ENCODE measurements around the gene MEF2D. TPM values are rescaled to one million over a fixed set of nuclear protein-coding genes. Genes with fewer than 3 reads are reported as not detected.
A peak's percentile ranks its signal among the peaks of the same experiment; 100 is the strongest.

The MEF2D gene
- total RNA-seq, 1 experiment from 2014 or later: 54.1 TPM

DNA sequence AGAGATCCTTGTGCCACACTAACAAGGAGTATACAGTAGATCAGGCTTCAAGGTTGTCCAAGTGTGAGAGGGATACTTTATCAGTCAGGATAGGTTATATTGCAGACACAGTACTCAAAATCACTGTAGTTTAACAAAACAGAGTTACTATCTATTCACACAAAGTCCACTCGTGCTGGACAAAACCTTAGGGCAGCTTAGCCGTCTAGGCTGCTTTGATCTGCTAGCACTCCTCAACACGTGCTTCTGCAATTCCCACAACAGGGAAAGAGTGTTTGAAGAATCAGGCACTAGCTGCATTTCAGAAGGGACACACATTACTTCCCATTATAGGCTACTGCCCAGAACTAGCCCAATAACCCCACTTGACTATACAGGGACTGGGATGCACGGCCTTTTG, 39.5 kb downstream of the MEF2D start:
- CTCF ChIA-PET: interaction anchor here (0.9 to 1.0 kb wide), 2 partner anchors 40 to 42 kb away, joined by 3 read pairs; partner anchors contain the start of gene MEF2D
- no TSS peak for BruUV-seq (replicated peaks)
- Mint-ChIP-seq H3K27me3 (ENCODE audit: unreplicated experiment) (no peaks in the 10 kb centered on the region), H3K27ac (ENCODE audit: unreplicated experiment) (no peak overlapping the region), H3K36me3 (ENCODE audit: insufficient read depth, unreplicated experiment) (peaks cover 31% of the 10 kb centered on the region), H3K4me3 (ENCODE audit: low read depth, unreplicated experiment) (no peak overlapping the region), H3K4me1 (ENCODE audit: low read depth, unreplicated experiment) (peaks cover 39% of the 10 kb centered on the region), H3K9me3 (ENCODE audit: low read depth, unreplicated experiment) (no peaks in the 10 kb centered on the region)
- intact Hi-C loops (cut with micrococcal nuclease; ENCODE audit: unreplicated experiment): no loop called here
- DNase-seq: no peak
- TF ChIP-seq, protein P1, sequence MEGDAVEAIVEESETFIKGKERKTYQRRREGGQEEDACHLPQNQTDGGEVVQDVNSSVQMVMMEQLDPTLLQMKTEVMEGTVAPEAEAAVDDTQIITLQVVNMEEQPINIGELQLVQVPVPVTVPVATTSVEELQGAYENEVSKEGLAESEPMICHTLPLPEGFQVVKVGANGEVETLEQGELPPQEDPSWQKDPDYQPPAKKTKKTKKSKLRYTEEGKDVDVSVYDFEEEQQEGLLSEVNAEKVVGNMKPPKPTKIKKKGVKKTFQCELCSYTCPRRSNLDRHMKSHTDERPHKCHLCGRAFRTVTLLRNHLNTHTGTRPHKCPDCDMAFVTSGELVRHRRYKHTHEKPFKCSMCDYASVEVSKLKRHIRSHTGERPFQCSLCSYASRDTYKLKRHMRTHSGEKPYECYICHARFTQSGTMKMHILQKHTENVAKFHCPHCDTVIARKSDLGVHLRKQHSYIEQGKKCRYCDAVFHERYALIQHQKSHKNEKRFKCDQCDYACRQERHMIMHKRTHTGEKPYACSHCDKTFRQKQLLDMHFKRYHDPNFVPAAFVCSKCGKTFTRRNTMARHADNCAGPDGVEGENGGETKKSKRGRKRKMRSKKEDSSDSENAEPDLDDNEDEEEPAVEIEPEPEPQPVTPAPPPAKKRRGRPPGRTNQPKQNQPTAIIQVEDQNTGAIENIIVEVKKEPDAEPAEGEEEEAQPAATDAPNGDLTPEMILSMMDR (IDR thresholded peaks at IDR 0.05; ENCODE audit: unreplicated experiment): no peak

DNA sequence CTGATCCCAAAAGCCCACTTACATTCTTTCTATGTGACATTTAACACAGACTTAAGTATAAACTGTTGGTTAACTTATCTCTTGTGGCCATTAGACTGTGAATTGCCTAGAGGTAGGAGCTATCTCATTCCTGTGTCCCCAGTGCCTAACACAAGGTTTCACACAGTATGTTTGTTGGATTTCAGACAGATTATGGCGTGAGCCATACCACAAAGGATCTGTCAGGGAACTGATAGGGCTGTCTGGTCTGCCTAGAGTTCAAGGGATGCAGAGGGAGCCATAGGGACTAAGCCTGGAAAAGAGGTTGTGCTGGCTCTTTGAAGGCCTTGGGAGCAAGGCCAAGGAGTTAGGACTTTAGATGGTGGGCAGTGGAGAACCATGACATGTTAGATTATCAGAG, 40.0 kb downstream of the MEF2D start:
- Mint-ChIP-seq H3K4me3 (ENCODE audit: low read depth, unreplicated experiment) (no peak overlapping the region), H3K27ac (ENCODE audit: unreplicated experiment) (no peak overlapping the region), H3K4me1 (ENCODE audit: low read depth, unreplicated experiment) (peaks cover 34% of the 10 kb centered on the region), H3K36me3 (ENCODE audit: insufficient read depth, unreplicated experiment) (peaks cover 29% of the 10 kb centered on the region), H3K27me3 (ENCODE audit: unreplicated experiment) (no peaks in the 10 kb centered on the region), H3K9me3 (ENCODE audit: low read depth, unreplicated experiment) (no peaks in the 10 kb centered on the region)
- no TSS peak for BruUV-seq (replicated peaks)
- no peak for DNase-seq
- CTCF ChIA-PET: interaction anchor here (0.6 to 0.9 kb wide), 3 partner anchors 9 to 43 kb away, joined by 3 read pairs; no protein-coding TSS in a partner anchor
- TF ChIP-seq, protein P1 (IDR thresholded peaks at IDR 0.05; ENCODE audit: unreplicated experiment): no peak
- intact Hi-C loops (cut with micrococcal nuclease; ENCODE audit: unreplicated experiment): no loop called here

DNA sequence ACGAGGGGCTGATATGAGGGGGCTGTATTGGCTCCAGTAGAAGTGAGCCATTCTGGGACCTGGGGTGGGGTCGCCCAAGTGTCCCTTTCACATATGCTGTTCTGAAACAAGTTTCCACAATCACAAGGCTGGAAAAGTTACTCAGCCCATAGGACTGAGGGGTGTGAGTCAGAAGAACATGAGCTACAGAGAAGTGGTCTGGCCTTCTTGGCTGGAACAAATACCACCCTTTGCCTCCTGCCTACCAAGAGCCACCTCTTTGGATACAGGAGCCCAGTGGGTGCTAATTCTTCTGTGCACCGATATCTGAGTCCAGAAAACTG, 42.4 kb downstream of the MEF2D start:
- Mint-ChIP-seq H3K36me3 (ENCODE audit: insufficient read depth, unreplicated experiment) (peaks cover 21% of the 10 kb centered on the region), H3K9me3 (ENCODE audit: low read depth, unreplicated experiment) (no peaks in the 10 kb centered on the region), H3K27ac (ENCODE audit: unreplicated experiment) (no peak overlapping the region), H3K4me3 (ENCODE audit: low read depth, unreplicated experiment) (no peak overlapping the region), H3K4me1 (ENCODE audit: low read depth, unreplicated experiment) (peaks cover 24% of the 10 kb centered on the region), H3K27me3 (ENCODE audit: unreplicated experiment) (no peaks in the 10 kb centered on the region)
- no peak for DNase-seq
- no TSS peak for BruUV-seq (replicated peaks)
- TF ChIP-seq, protein P1 (IDR thresholded peaks at IDR 0.05; ENCODE audit: unreplicated experiment): no peak
- intact Hi-C loops (cut with micrococcal nuclease; ENCODE audit: unreplicated experiment): no loop called here
- CTCF ChIA-PET: interaction anchor here (0.6 to 2.2 kb wide), 10 partner anchors 12 to 155 kb away, joined by 3 to 36 read pairs (median 11); partner anchors contain the start of gene MEF2D

DNA sequence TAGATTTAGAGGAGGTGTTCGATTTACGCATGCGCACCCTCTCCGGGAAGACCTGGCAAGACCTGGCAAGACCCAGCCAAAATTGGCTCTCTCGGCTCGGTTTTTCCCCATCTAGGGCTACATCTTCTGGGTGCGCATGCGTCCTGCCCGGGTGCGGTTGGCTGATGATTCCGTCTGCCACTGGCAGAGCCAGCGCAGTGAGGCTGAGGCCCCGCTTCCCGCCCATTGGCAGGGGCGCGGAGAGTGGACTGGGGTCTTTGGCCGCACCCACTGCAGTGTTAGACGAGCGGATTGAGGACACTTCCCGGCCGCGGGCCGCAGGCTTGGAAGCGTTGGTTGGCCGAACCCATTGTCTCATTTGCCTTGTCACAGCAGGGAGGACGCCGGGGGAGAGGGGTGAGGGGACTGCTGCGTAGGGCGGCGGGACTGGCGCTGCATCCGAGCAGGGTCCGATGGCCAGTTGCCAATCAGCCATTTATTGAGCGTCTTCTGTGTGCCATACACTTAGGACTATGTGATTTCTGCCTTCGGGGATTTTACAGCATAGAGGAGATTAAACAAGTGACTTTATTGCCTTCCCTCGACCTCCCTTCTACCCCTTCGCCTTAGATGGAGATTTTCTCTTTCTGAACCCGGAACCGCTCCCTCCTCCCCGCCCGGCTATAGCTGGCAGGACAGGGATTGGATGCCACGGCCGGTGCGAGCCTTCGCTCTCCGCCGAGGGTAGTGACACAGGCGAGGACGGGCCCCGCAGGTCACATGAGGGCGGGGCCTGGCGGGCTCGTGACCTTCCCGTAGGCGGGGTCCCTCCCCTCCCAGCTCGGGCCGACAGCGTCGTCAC, 43.7 kb downstream of the MEF2D start:
- TF ChIP-seq, protein P1 (IDR thresholded peaks at IDR 0.05; ENCODE audit: unreplicated experiment): no peak
- TSS peak; percentile 91 for BruUV-seq (replicated peaks)
- peak overlapping the region; percentile 98 for H3K27ac Mint-ChIP-seq (ENCODE audit: unreplicated experiment)
- H3K9me3 Mint-ChIP-seq (ENCODE audit: low read depth, unreplicated experiment): no peaks in the 10 kb centered on the region
- H3K27me3 Mint-ChIP-seq (ENCODE audit: unreplicated experiment): peaks cover 4% of the 10 kb centered on the region
- H3K4me3 Mint-ChIP-seq (ENCODE audit: low read depth, unreplicated experiment): peak overlapping the region; percentile 90
- H3K36me3 Mint-ChIP-seq (ENCODE audit: insufficient read depth, unreplicated experiment): peaks cover 21% of the 10 kb centered on the region
- intact Hi-C loops (cut with micrococcal nuclease; ENCODE audit: unreplicated experiment): loop anchor here (1.0 to 2.0 kb wide), 4 partner anchors 14 to 152 kb away; partner anchors contain the start of gene GPATCH4
- peaks cover 23% of the 10 kb centered on the region for H3K4me1 Mint-ChIP-seq (ENCODE audit: low read depth, unreplicated experiment)
- DNase-seq: peak; percentile 99
- CTCF ChIA-PET: interaction anchor here (0.6 to 2.2 kb wide), 19 partner anchors 9 to 678 kb away, joined by 3 to 36 read pairs (median 4); partner anchors contain the start of gene MEF2D
